ENCODE data around the gene MAIP1. TPM values are rescaled to one million over a fixed set of nuclear protein-coding genes. Genes with fewer than 3 reads are reported as not detected.

Gene MAIP1
- total and polyA plus RNA-seq, 2 of the 4 experiments (the other 2 are of a cell fraction) = 14.2 to 16.8 TPM

GRCh38 chr2:199946196-199946595, 9.2 kb upstream of the MAIP1 start:
- no CpG with 5 or more reads among the region's 1 CpG for WGBS, 2 experiments (ENCODE audit: extremely low coverage in 2 of 2, insufficient read length in 1 of 2)
- CTCF ChIA-PET = no interaction called here
- H3K36me3 ChIP-seq (ENCODE audit: control insufficient read depth, insufficient read depth, low read length) = peaks cover 16% of the 10 kb centered on the region

More at GRCh38 chr2:199946196-199946595, 9.2 kb upstream of the MAIP1 start:
- no peak overlapping the region for H3K27ac ChIP-seq (ENCODE audit: insufficient read depth, low read length)
- no peak overlapping the region for H2BK15ac ChIP-seq (ENCODE audit: low read depth, low read length)
- no peaks in the 10 kb centered on the region for H3K9me3 ChIP-seq (ENCODE audit: control insufficient read depth, insufficient read depth, low read length)
- H3K23ac ChIP-seq (ENCODE audit: low read depth, low read length) = no peak overlapping the region
- peaks cover 26 to 47% of the 10 kb centered on the region in 2 experiments for H3K79me1 ChIP-seq (ENCODE audit: low read depth in 1 of 2, low read length in 2 of 2)
- H3K4me1 ChIP-seq (ENCODE audit: control insufficient read depth, insufficient read depth, low read length) = peaks cover 4% of the 10 kb centered on the region; the same call in 1 of the 2 replicates
- dilution Hi-C loops (cut with HindIII; ENCODE audit: low sequenced_read_pairs, unreplicated experiment) (no loop called here), intact Hi-C loops (cut with micrococcal nuclease) (no loop called here), in situ Hi-C loops (cut with MboI; ENCODE audit: low sequenced_read_pairs) (no loop called here)
- no peak overlapping the region for H3K14ac ChIP-seq (replicated peaks; ENCODE audit: low read depth, low read length)
- no peak overlapping the region for H2BK20ac ChIP-seq (ENCODE audit: low read depth, low read length)
- H4K91ac ChIP-seq (ENCODE audit: insufficient read depth, low read depth, low read length) = no peak overlapping the region
- no peak for ATAC-seq (ENCODE audit: low read depth)
- H3K27me3 ChIP-seq (ENCODE audit: control insufficient read depth, insufficient read depth, low read length) = no peaks in the 10 kb centered on the region
- no peak for TF ChIP-seq CHD1 (IDR thresholded peaks at IDR 0.05; ENCODE audit: low read depth, low read length)
- H4K8ac ChIP-seq (ENCODE audit: low read depth in 2 of 2, low read length in 2 of 2) = no peak overlapping the region
- no peak overlapping the region for H3K4ac ChIP-seq (ENCODE audit: low read depth, low read length)
- no peak overlapping the region for H2AK5ac ChIP-seq (ENCODE audit: low read depth, low read length)
- H4K5ac ChIP-seq (ENCODE audit: low read depth, low read length) = no peak overlapping the region
- BruUV-seq (replicated peaks) = no TSS peak
- no peak overlapping the region for H3K56ac ChIP-seq (ENCODE audit: extremely low read depth, insufficient read depth, low read length)
- no peak overlapping the region for H2AK9ac ChIP-seq (replicated peaks; ENCODE audit: low read depth, low read length, poor library complexity)
- H3K4me2 ChIP-seq (ENCODE audit: low read depth, low read length) = no peak overlapping the region
- H4K20me1 ChIP-seq (ENCODE audit: insufficient read depth, low read length) = 0 out of 2 replicates have a peak, but pooled peaks cover 2% of the 10 kb centered on the region
- no peak overlapping the region for H2BK120ac ChIP-seq (ENCODE audit: low read depth, low read length)
- no peak overlapping the region for H3K9ac ChIP-seq (ENCODE audit: low read depth, low read length)
- H3K18ac ChIP-seq (ENCODE audit: low read depth, low read length) = no peak overlapping the region
- no peak overlapping the region for H2BK5ac ChIP-seq (ENCODE audit: low read depth, low read length, poor library complexity, severe bottlenecking)
- peaks cover 7% of the 10 kb centered on the region for H3K9me1 ChIP-seq (ENCODE audit: insufficient read depth, low read length)
- no peak overlapping the region for H2AFZ ChIP-seq (replicated peaks; ENCODE audit: low read length, poor library complexity)
- POLR2A ChIA-PET (ENCODE audit: unreplicated experiment) = no interaction called here
- no peak overlapping the region for H3K4me3 ChIP-seq (ENCODE audit: insufficient read depth, low read depth, low read length)
- no peak for DNase-seq
